ENCODE data around the gene C15orf62.

C15orf62 gene

DNA sequence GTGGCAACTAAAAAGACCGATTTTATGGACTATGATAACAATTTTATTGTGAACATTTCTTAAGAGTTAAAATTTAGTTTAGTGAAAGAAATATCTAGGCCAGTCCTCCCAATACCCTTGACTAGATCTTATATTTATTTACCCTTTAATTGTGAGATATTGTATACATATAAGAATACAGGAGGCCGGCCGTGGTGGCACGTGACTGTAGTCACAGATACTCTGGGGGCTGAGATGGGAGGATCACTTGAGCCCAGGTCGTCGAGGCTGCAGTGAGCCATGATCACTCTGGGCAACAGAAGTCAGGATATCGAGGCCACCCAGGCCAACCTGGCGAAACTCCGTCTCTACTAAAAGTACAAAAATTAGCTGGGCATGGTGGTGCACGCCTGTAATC is 14.0 kb upstream of the C15orf62 start:
- no peak for DNase-seq (ENCODE audit: low read depth, low spot score)

DNA sequence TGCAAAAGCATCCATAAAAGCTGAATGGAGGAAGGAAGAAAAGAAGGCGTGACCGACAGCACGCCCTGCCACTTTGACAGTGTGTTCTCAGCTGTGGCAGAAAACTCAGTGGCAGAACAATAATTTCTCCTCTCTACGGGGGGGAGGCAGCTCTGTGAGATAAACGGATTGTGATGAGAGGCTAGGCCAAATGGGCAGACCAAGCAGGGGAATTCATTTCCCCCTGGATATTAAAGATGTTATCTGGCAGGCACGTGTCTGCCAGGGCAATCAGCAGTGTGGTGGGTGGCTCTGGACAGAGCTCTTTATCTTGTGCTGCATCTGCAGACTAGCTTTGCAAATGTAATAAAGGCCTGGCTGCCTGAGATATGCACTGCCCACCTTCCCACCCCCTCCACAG is 12.8 kb upstream of the C15orf62 start:
- DNase-seq (ENCODE audit: low read depth, low spot score), result no peak

GRCh38 chr15:40759961-40760360 is 9.8 kb upstream of the C15orf62 start:
- no peak for DNase-seq (ENCODE audit: low read depth, low spot score)

DNA sequence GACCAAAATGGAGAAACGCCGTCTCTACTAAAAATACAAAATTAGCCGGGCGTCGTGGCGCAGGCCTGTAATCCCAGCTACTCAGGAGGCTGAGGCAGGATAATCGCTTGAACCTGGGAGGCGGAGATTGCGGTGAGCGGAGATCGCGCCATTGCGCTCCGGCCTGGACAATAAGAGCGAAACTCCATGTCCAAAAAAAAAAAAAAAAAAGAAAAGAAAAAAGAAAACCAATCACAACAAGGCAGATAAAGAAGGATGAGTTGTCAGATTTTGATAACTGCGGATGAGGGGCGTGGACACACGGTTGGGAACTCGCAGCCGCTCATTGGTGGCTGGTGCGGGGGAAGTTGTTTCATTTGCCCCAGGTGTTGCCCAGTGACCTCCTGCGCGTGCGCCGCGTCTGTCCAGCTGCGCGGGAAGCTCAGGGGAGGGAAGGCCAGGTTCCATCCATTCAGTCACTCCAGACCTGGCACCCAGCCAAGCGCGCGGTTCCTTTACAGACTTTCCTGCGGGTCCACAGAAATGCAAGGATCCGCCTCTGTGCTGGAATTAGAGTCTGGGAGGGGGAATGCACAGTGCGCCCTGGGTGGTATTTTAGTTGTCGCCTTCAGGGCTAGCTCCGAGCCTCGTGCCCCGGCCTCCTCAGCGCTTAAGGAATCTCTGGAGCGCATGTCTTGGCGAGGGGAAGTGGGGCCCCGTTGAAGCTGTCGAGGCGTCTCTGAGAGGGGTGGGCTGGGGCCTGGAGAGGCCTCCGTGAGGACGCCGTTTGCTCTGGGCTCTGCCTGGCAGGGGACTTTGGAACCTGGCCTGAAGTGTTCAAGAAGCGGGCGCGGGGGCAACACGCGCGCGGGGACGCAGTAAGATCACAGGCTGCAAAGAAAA is 6.6 kb upstream of the C15orf62 start:
- DNase-seq (ENCODE audit: low read depth, low spot score), result no peak

DNA sequence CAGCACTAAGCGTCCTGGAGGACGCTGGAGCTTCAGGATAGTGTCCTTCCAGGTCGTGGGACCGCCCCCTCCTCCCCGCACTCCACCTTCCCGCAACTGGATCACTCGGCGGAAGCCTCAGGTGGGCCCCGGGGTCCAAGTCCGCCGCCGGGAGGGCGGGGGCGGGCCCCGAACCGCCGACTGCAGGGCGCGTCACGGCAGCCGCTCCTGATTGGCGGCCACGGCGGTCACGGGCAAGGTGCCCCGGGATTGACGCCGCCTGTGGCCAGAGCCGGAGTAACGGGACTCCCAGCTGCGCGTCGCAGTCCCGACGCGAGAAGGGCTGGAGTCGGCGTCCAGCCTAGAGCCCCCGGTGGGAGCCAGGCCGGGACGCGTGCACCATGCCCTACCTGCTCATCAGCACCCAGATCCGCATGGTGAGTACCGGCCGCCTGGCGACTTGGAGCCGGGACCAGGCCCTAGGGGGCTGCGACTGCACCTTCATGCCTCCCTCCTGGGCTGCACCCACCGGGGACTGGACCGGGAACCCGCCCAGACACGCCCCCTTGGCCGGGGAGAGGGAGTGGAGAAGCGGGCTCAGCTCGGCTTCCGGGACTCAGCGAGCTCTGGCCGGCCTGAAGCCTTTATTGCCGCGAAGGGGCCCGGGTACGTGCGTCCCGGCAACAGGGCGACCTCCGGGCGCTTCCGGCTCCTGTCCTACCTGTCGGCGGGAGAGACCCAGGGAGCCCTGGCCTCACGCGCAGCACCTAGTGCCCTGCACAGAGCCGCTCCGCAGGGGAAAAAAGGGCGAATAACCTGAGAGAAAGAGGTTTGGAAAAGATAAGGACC is 5.8 kb upstream of the C15orf62 start, which contains the start of gene GCHFR:
GCHFR (plus strand) TSS at position 268 of the 828 bp plus-strand sequence; CDS start at position 381, 113 bp downstream.
- DNase-seq (ENCODE audit: low read depth, low spot score), result no peak

DNA sequence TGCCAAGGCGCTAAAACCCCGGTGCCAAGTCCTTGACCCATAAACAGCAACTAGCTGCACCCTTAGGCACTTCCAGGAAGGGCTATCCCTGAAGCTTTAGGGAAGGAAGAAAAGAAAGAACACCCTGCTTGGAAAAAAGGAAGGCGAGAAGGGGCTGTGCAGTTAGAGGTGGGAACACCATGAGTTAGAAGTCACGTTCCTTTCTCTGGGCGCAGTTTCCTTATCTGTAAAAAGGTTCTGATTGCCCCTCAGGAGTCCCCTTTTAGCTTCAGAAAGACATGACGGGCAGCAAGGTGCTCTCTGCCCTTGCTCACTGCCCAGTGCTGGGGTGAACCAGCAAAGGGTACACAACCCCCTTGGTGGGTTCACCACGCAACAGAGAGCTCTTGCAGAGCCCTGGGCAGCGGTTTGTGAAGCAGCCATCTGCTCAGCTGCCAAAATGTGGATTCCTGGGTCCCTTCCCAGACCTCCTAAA is 5.1 kb upstream of the C15orf62 start:
- no peak for DNase-seq (ENCODE audit: low read depth, low spot score)

GRCh38 chr15:40766194-40766815 is 3.5 kb upstream of the C15orf62 start:
- no peak for DNase-seq (ENCODE audit: low read depth, low spot score)

GRCh38 chr15:40766906-40767837 is 2.6 kb upstream of the C15orf62 start:
- DNase-seq (ENCODE audit: low read depth, low spot score), result no peak

GRCh38 chr15:40767838-40768500 is 1.8 kb upstream of the C15orf62 start:
- DNase-seq (ENCODE audit: low read depth, low spot score), result no peak

DNA sequence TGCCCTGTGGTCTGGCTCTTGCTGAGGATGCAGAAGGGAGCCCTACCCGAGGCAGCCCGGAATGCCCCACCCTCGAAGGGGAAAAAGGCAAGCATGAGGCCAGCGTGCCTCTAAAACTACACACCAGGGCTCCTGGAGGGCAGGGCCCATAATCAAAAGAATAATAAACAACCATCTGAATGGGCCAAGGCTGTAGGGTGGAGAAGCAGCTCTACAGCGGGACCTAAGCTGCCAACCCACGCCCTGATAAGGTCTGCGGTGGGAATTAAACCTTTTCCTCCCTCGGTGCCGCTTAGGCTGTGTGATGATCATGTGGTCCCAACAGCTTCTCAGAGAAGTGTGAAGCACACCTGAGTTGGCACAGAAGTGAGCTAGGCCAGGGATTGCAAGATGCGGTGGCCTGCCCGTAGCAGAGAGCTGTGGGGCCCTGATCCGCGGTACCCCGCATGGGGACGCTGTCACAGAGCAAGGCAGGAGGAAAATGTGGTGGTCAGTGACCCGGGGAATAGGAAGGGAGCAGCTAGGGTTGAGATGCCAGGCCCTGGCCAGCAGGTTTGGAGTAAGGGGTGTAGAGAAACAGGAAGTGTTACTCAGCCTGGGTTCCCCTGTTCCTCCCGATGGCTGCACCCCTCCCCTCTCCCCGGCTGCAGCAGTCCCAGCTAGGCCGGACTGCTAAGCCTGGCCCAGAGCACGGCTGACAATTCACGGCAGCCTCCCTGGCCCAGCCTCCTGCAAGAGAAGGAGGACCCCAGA is 1.1 kb upstream of the C15orf62 start:
- DNase-seq (ENCODE audit: low read depth, low spot score), result no peak

DNA sequence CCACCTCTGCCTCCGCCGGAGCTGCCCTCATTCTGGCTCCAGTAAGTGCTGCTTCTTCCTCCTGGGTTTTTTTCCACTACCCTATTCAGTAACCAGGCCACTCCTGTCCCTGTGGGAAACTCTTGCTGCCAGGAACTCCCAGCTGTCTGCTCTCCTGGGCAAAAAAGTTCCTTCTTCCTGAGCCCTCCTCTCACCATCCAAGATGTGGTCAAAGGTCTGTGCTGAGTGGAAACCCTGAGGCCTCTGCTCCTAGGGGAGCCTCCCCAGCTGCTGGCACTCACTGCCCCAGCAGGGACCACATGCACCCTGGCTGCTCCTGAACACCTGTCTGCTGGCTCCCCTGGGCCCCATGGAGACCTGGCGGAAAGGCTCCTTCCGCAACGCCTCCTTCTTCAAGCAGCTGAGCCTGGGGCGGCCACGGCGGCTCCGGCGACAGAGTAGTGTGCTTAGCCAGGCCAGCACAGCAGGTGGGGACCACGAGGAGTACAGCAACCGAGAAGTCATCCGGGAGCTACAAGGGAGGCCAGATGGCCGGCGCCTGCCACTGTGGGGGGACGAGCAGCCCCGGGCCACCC is 454 bp downstream of the C15orf62 start:
- no peak for DNase-seq (ENCODE audit: low read depth, low spot score)

DNA sequence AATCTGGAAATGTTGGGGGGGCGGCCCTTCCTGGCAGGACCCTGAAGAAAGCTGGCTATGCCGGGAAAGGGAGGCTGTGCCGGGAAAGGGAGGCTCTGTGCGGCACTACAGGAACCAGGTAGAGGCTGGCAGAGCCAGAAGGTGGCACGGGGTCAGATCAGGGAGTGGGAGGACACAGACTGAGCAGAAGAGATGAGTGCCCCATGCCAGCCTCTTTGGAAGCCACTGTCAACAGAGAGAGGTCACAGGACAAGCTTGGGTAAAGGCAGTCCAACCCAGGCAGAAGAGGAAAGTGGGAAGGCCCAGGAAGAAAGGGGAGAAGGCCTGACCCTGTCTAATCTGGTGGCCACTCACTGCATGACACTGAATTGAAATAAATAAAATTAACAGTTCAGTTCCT is 1.5 kb downstream of the C15orf62 start:
- DNase-seq (ENCODE audit: low read depth, low spot score), result no peak

DNA sequence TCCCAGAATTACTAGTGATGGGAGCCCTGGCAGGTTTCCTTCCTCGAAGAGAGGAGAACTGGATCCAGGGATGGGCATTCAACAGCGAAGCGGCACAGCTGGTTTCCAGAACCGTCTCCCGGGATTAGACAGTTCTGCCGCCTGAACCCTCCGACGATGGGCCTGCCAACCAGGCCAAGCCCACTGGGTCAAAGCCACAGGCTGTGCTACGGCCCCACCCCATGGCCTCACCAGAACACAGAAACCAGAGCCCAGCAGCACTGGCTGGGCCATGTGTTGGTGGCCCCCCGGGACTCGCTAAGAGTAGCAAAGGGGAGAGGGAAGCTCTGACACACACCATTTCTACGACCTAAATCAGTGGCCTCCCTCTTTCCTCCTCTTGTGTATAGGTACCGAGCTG is 2.2 kb downstream of the C15orf62 start:
- no peak for DNase-seq (ENCODE audit: low read depth, low spot score)

DNA sequence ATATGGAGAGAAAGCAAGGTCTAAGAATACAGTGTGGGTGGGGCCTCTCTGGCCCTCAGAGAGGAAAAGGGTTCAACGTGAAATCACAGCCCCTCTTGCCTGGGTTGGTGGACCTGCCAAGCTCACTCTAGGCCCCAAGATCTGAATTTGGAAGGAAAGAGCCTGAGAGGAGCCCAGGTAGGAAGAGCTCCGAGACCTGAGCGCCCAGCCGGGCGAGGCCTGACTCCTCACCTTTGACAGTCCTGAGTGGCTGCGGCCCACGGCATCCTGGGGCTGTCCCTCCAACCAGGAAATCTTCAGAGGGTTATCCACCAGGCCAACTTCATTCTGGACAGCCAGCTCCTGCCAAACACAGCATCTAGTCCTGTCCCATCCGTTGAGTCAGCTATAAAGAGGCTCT is 3.7 kb downstream of the C15orf62 start:
- DNase-seq (ENCODE audit: low read depth, low spot score), result no peak

GRCh38 chr15:40773902-40774301 is 4.1 kb downstream of the C15orf62 start:
- no peak for DNase-seq (ENCODE audit: low read depth, low spot score)

DNA sequence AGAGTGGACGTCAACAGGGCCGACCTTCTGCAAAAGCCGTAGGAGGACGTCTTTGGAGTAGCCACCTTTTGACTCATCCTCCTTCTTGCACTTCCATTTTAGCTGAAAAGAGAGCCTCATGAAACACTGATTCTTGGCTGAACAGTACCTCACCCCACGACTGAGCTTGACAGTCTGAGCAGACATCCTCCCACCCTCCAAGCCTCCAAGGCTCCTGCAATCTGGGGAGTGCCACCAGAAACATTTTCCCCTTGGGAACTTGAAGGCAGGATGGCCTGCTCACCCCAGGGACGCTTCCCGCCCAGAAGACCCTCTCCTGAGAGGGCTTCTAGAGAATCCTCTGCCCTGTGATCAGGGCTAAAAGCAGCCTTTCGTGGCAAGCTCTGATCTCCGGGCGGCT is 5.2 kb downstream of the C15orf62 start:
- no peak for DNase-seq (ENCODE audit: low read depth, low spot score)

- DNase-seq (ENCODE audit: low read depth, low spot score), result no peak
These were observed 6.2 kb downstream of the C15orf62 start for GRCh38 chr15:40775740-40776536.

DNA sequence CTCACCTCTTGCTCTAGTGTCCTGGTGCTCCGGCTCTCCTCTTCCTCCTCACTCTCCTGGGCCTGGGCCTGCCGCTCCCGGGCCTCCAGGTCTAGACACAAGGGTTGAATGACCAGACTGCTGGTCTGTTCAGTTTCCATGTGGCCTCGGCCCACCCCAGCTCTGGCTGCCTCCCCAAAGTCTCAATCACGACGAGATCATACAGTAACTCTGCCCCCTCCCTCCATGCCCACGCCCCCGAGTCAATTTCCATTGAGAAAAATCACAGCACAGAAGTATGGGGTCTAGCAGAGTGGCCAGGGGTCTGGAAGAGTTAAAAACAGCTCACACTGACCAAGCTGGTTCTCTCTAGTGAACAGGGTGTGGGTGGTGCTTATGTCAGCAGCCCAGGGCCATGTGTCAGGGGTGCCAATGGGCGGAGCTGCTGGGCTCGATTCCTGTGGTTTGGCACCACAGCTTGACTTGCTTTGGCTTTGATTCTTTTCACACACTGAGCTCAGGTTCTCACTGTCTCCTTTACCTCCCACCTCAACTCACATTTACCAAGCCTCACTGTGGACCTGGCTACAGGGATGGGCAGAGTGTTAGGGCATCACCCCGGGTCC is 6.9 kb downstream of the C15orf62 start:
- DNase-seq (ENCODE audit: low read depth, low spot score), result no peak

Measured in smooth muscle cell of the brain vasculature (primary cell).